H1 (cell line): Measurements from ENCODE around the gene MEGF11. TPM values are rescaled to one million over a fixed set of nuclear protein-coding genes. Genes with fewer than 3 reads are reported as not detected.

Source experiments
- CTCF ChIA-PET: fragments of 300-600 bp; sonication (Branson Sonifier 250); formaldehyde crosslinking; loops from one replicate; lab custom pipeline; 2021; ENCODE audit not compliant: partially characterized antibody; lab: Charles Lee
- POLR2A ChIA-PET: fragments of 300-600 bp; sonication (Branson Sonifier 250); formaldehyde crosslinking; loops from one replicate; lab custom pipeline; 2021; ENCODE audit warnings: inconsistent platforms; ENCODE audit not compliant: partially characterized antibody; lab: Charles Lee
- DNase-seq, 2 experiments: peaks; one replicate each; pipeline versions ENCODE4 v3.0.0 to v3.0.0-alpha.2; 2010 to 2022; ENCODE audit warnings: low spot score in 2 of 2, low read depth in 1 of 2, mixed read lengths in 1 of 2
- FAIRE-seq: peaks from 2 replicates; lab custom pipeline; 2011; peaks lifted over from hg19 to GRCh38; lab: Jason Lieb, UNC
- H2AFZ ChIP-seq: 2 replicates; pipeline ENCODE4 v1.8.1; 2012; ENCODE audit warnings: low read length, inconsistent platforms
- H2AK5ac ChIP-seq: 2 replicates; pipeline ENCODE4 v1.6.1; 2013; ENCODE audit warnings: low read depth, low read length
- H2BK120ac ChIP-seq: replicated peaks from 2 replicates; pipeline ENCODE3; 2013; ENCODE audit warnings: low read depth, low read length, inconsistent platforms
- H2BK12ac ChIP-seq: 2 replicates; pipeline ENCODE4 v1.6.1; 2013; ENCODE audit warnings: low read depth, low read length
- H2BK15ac ChIP-seq: 2 replicates; pipeline ENCODE4 v1.6.1; 2013; ENCODE audit warnings: low read length
- H2BK20ac ChIP-seq: 2 replicates; pipeline ENCODE4 v1.6.1; 2013; ENCODE audit warnings: low read length
- H2BK5ac ChIP-seq: 2 replicates; pipeline ENCODE4 v1.6.1; 2013; ENCODE audit warnings: low read depth, low read length
- H3K14ac ChIP-seq: 2 replicates; pipeline ENCODE4 v1.6.1; 2013; ENCODE audit warnings: inconsistent platforms; ENCODE audit not compliant: insufficient read length
- H3K18ac ChIP-seq: 2 replicates; pipeline ENCODE4 v1.6.1; 2013; ENCODE audit warnings: low read length; ENCODE audit errors: extremely low read depth
- H3K23ac ChIP-seq: 2 replicates; pipeline ENCODE4 v1.6.1; 2013; ENCODE audit warnings: inconsistent platforms; ENCODE audit not compliant: insufficient read length
- H3K23me2 ChIP-seq: 2 replicates; pipeline ENCODE4 v1.6.1; 2013; ENCODE audit warnings: low read depth, low read length
- H3K27ac ChIP-seq: 2 replicates; pipeline ENCODE4 v1.6.1; 2011; ENCODE audit warnings: low read depth, low read length, inconsistent platforms
- H3K27me3 ChIP-seq, 4 experiments: replicated peaks in 1 of 4; 1 replicate in 1 of 4; 2 replicates in 3 of 4; pipeline versions ENCODE4 v1.6.1 to v1.8.1; 2011 to 2013; ENCODE audit warnings: low read length in 3 of 4, mild to moderate bottlenecking in 3 of 4, inconsistent platforms in 2 of 4, mixed read lengths in 2 of 4, moderate library complexity in 1 of 4; ENCODE audit not compliant: control insufficient read depth in 3 of 4, insufficient read depth in 3 of 4; ENCODE audit errors: extremely low read depth in 1 of 4
- H3K36me3 ChIP-seq, 4 experiments: 2 replicates each; pipeline versions ENCODE4 v1.6.1 to v1.8.1; 2011 to 2013; ENCODE audit warnings: mild to moderate bottlenecking in 4 of 4, low read length in 3 of 4, moderate library complexity in 2 of 4, control low read depth in 1 of 4, inconsistent platforms in 1 of 4; ENCODE audit not compliant: insufficient read depth in 4 of 4, control insufficient read depth in 2 of 4
- H3K4ac ChIP-seq: replicated peaks from 2 replicates; pipeline ENCODE3; 2013; ENCODE audit warnings: low read length, low read depth, mixed read lengths, inconsistent platforms; ENCODE audit not compliant: insufficient read length
- H3K4me1 ChIP-seq, 4 experiments: replicated peaks in 1 of 4; 1 replicate in 1 of 4; 2 replicates in 3 of 4; pipeline versions ENCODE4 v1.6.1 to v1.8.1; 2011 to 2013; ENCODE audit warnings: low read length in 3 of 4, inconsistent platforms in 2 of 4, mixed read lengths in 1 of 4; ENCODE audit not compliant: insufficient read depth in 4 of 4, control insufficient read depth in 3 of 4
- H3K4me2 ChIP-seq, 2 experiments: 2 replicates each; pipeline versions ENCODE4 v1.6.1 to v1.8.1; 2011 to 2013; ENCODE audit warnings: low read depth in 2 of 2, low read length in 2 of 2, control low read depth in 1 of 2, inconsistent platforms in 1 of 2, mild to moderate bottlenecking in 1 of 2; ENCODE audit not compliant: insufficient read depth in 1 of 2
- H3K4me3 ChIP-seq, 4 experiments: fragments of 200-600, 300-600 bp in 1 of 4; sonication (generic), shearing (Covaris generic), sonication (Bioruptor Twin) in 1 of 4; 2 replicates each; pipeline versions ENCODE4 v1.5.1 to v1.8.1; 2011 to 2016; ENCODE audit warnings: low read length in 4 of 4, low read depth in 3 of 4, control low read depth in 2 of 4, inconsistent platforms in 2 of 4, mild to moderate bottlenecking in 2 of 4, mixed read lengths in 1 of 4, moderate library complexity in 1 of 4; ENCODE audit not compliant: insufficient read depth in 2 of 4; ENCODE audit errors: extremely low read depth in 1 of 4
- H3K56ac ChIP-seq: replicated peaks from 2 replicates; pipeline ENCODE3; 2013; ENCODE audit warnings: low read depth, mild to moderate bottlenecking, mixed read lengths, low read length, inconsistent platforms; ENCODE audit not compliant: insufficient read length
- H3K79me1 ChIP-seq: 2 replicates; pipeline ENCODE4 v1.6.1; 2013; ENCODE audit warnings: low read depth, low read length, control low read depth
- H3K79me2 ChIP-seq, 2 experiments: 2 replicates each; pipeline versions ENCODE4 v1.6.1 to v1.8.1; 2012 to 2013; ENCODE audit warnings: low read length in 2 of 2, mild to moderate bottlenecking in 2 of 2, inconsistent platforms in 1 of 2; ENCODE audit not compliant: insufficient read depth in 2 of 2, control insufficient read depth in 1 of 2
- H3K9ac ChIP-seq, 4 experiments: replicated peaks in 1 of 4; 1 replicate in 1 of 4; 2 replicates in 3 of 4; pipeline versions ENCODE4 v1.6.1 to v1.8.1; 2011 to 2013; ENCODE audit warnings: low read depth in 3 of 4, low read length in 3 of 4, control low read depth in 2 of 4, mild to moderate bottlenecking in 2 of 4, moderate library complexity in 2 of 4, inconsistent platforms in 1 of 4; ENCODE audit errors: extremely low read depth in 1 of 4
- H3K9me3 ChIP-seq, 2 experiments: 2 replicates each; pipeline versions ENCODE4 v1.6.1 to v1.8.1; 2012 to 2013; ENCODE audit warnings: mild to moderate bottlenecking in 2 of 2, moderate library complexity in 2 of 2, control low read depth in 1 of 2, inconsistent platforms in 1 of 2, low read depth in 1 of 2, low read length in 1 of 2, mixed read lengths in 1 of 2; ENCODE audit not compliant: insufficient read depth in 2 of 2
- H4K20me1 ChIP-seq, 2 experiments: replicated peaks in 1 of 2; 2 replicates each; pipeline versions ENCODE3 to v1.8.1; 2011 to 2013; ENCODE audit warnings: inconsistent platforms in 2 of 2, low read length in 2 of 2, mild to moderate bottlenecking in 1 of 2; ENCODE audit not compliant: insufficient read depth in 2 of 2, control insufficient read depth in 1 of 2
- H4K5ac ChIP-seq: 2 replicates; pipeline ENCODE4 v1.6.1; 2013; ENCODE audit warnings: low read length, low read depth, mixed read lengths, inconsistent platforms; ENCODE audit not compliant: insufficient read length
- H4K8ac ChIP-seq: 2 replicates; pipeline ENCODE4 v1.8.0; 2013; ENCODE audit warnings: mild to moderate bottlenecking, moderate library complexity, low read length, inconsistent platforms; ENCODE audit not compliant: insufficient read depth; ENCODE audit errors: extremely low read depth
- H4K91ac ChIP-seq: replicated peaks from 2 replicates; pipeline ENCODE3; 2013; ENCODE audit warnings: low read length, mixed read lengths, inconsistent platforms; ENCODE audit not compliant: insufficient read length
- ATF2 ChIP-seq: IDR thresholded peaks from 2 replicates; pipeline ENCODE4 v1.6.1; 2012; ENCODE audit warnings: low read length, inconsistent platforms
- CTBP2 ChIP-seq: IDR thresholded peaks from 2 replicates; pipeline ENCODE4 v1.7.0; 2011; ENCODE audit warnings: borderline replicate concordance, mild to moderate bottlenecking, moderate library complexity, mixed read lengths, low read length; ENCODE audit not compliant: insufficient read depth, insufficient read length
- HDAC6 ChIP-seq: IDR thresholded peaks from one replicate; pipeline ENCODE4 v1.7.1; 2012; ENCODE audit warnings: low read depth, mild to moderate bottlenecking, inconsistent platforms, low read length, moderate library complexity
- JUN ChIP-seq: IDR thresholded peaks from 2 replicates; pipeline ENCODE4 v1.6.1; 2011; ENCODE audit warnings: low read depth, mild to moderate bottlenecking, improper control_type of control experiment, low read length
- WGBS, 2 experiments: shearing (Covaris generic) in 1 of 2; methylation state at CpG; one replicate each; pipeline versions ENCODE4 v1.1.6 to v1.1.7; 2013 to 2015; ENCODE audit warnings: low lambda C conversion rate in 2 of 2, mixed read lengths in 2 of 2, inconsistent platforms in 1 of 2, low coverage in 1 of 2, missing lambda C conversion rate in 1 of 2; ENCODE audit not compliant: insufficient replicate concordance in 2 of 2, insufficient coverage in 1 of 2, insufficient read length in 1 of 2; ENCODE audit errors: extremely low coverage in 1 of 2, missing lambda C conversion rate in 1 of 2; 5-methylcytosine and 5-hydroxymethylcytosine counted together
- polyA plus RNA-seq, 7 experiments: library from polyadenylated mRNA; depleted of rRNA in 3 of 7; stranded (reverse) in 5 of 7; unstranded in 2 of 7; fragments of >200 nt in 5 of 7; fragments of 200-250 nt in 2 of 7; gene quantifications; 1 replicate in 5 of 7; 2 replicates in 1 of 7; 4 replicates in 1 of 7; pipeline versions ENCODE4 v1.2.1 to v1.2.3, GENCODE V29; 2011 to 2013; ENCODE audit warnings: missing spikeins in 2 of 7, mixed read lengths in 2 of 7
- total RNA-seq: library from RNA; stranded (reverse); fragmentation: NEBNext Ultra II Directional; extraction: Animal tissue kit (Norgen Biotek cat#: 25700); gene quantifications from 2 replicates; pipeline ENCODE4 v1.2.1, GENCODE V29; 2021
- TF ChIP-seq, protein P1 (sequence below): IDR thresholded peaks from 2 replicates; pipeline ENCODE4 v1.6.1; 2011; ENCODE audit warnings: low read length, improper control_type of control experiment

Gene MEGF11
- total and polyA plus RNA-seq, 2 of the 8 experiments (the other 6 are each of a cell fraction or from before 2014, with no cell fraction given): 4.4 to 4.8 TPM

DNA sequence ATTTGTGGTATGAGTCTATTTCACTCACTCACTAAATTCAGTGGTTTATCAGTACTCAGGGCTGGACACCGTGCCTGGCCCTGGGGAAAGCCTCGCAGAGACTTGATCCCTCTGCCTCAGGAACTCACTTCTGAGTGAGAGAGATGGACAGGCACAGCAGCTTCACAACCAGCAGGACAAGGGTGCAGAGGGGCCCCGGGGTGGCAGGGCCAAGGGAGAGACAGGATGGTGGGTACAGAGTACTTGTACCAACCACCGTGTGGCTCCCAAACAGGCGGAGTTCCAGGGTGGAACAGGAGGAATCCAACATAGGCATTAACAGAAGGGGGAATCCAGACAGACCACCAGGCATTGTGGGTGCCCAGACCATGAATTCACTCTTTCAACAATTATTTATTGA, 143.7 kb downstream of the MEGF11 start:
- DNase-seq (no peak), FAIRE-seq (no peak)
- no peak overlapping the region for H2BK15ac ChIP-seq
- H4K91ac ChIP-seq: no peak overlapping the region
- H3K4me1 ChIP-seq: peaks cover 0 to 11% (median 6%) of the 10 kb centered on the region in 4 experiments; a peak in 5 of 7 replicates
- H2BK20ac ChIP-seq: no peak overlapping the region
- H2BK5ac ChIP-seq: no peak overlapping the region
- H2AK5ac ChIP-seq: no peak overlapping the region
- H3K4me3 ChIP-seq: no peak overlapping the region
- no peaks in the 10 kb centered on the region for H3K79me2 ChIP-seq
- H4K20me1 ChIP-seq: no peaks in the 10 kb centered on the region
- no peak overlapping the region for H3K4me2 ChIP-seq
- H4K8ac ChIP-seq: no peak overlapping the region
- POLR2A ChIA-PET: no interaction called here
- no peak overlapping the region; the same call in 1 of the 2 replicates for H2BK12ac ChIP-seq
- no peaks in the 10 kb centered on the region for H3K36me3 ChIP-seq
- no peaks in the 10 kb centered on the region for H3K79me1 ChIP-seq
- no peak overlapping the region for H3K14ac ChIP-seq
- H3K27me3 ChIP-seq: no peaks in the 10 kb centered on the region
- 75% methylated on average over 5 of the region's 5 CpGs; no CpG with 5 or more reads in 1 of the 2 experiments for WGBS, 2 experiments
- CTCF ChIA-PET: interaction anchor here (0.9 to 3.1 kb wide), 10 partner anchors 11 to 193 kb away, joined by 3 to 10 read pairs (median 4); no protein-coding TSS in a partner anchor
- H3K56ac ChIP-seq: no peak overlapping the region
- no peak overlapping the region for H3K9ac ChIP-seq
- no peaks in the 10 kb centered on the region for H3K23me2 ChIP-seq
- no peak overlapping the region for H2BK120ac ChIP-seq
- H3K4ac ChIP-seq: no peak overlapping the region
- H3K27ac ChIP-seq: no peak overlapping the region
- H2AFZ ChIP-seq: no peak overlapping the region
- H3K9me3 ChIP-seq: no peaks in the 10 kb centered on the region
- no peak overlapping the region for H4K5ac ChIP-seq
- no peak overlapping the region for H3K23ac ChIP-seq
- H3K18ac ChIP-seq: no peak overlapping the region
- TF ChIP-seq JUN (no peak), HDAC6 (no peak), ATF2 (no peak), CTBP2 (no peak)
- TF ChIP-seq, protein P1, sequence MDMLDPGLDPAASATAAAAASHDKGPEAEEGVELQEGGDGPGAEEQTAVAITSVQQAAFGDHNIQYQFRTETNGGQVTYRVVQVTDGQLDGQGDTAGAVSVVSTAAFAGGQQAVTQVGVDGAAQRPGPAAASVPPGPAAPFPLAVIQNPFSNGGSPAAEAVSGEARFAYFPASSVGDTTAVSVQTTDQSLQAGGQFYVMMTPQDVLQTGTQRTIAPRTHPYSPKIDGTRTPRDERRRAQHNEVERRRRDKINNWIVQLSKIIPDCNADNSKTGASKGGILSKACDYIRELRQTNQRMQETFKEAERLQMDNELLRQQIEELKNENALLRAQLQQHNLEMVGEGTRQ: no peak
